Cardiac fibroblast (primary cell): ENCODE results near the gene ARHGAP26.

ENCODE experiments used
- DNase-seq, 2 donors: peaks; one replicate each; pipeline versions ENCODE4 v3.0.0 to v3.0.0-alpha.2; 2010; ENCODE audit warnings: low read depth in 2 of 2
- H3K4me3 ChIP-seq, 2 donors: replicated peaks in 1 of 2; 1 replicate in 1 of 2; 2 replicates in 1 of 2; pipeline ENCODE4 v1.5.1; 2011; ENCODE audit warnings: low read depth in 2 of 2, low read length in 2 of 2, mild to moderate bottlenecking in 2 of 2, moderate library complexity in 1 of 2
- CTCF ChIP-seq: IDR thresholded peaks from one replicate; pipeline ENCODE4 v1.5.1; 2011; ENCODE audit warnings: low read depth, mild to moderate bottlenecking, low read length, inconsistent platforms

The ARHGAP26 gene

GRCh38 chr5:142883025-142883424, 112.8 kb downstream of the ARHGAP26 start:
- TF ChIP-seq CTCF, result no peak
- no peak overlapping the region for H3K4me3 ChIP-seq
- DNase-seq, result peak; percentile 62 to 74

GRCh38 chr5:142883438-142883837, 113.3 kb downstream of the ARHGAP26 start:
- H3K4me3 ChIP-seq, result no peak overlapping the region
- no peak for TF ChIP-seq CTCF
- no peak for DNase-seq

GRCh38 chr5:142884029-142884428, 113.9 kb downstream of the ARHGAP26 start:
- DNase-seq, result no peak
- no peak for TF ChIP-seq CTCF
- H3K4me3 ChIP-seq, result no peak overlapping the region

GRCh38 chr5:142886211-142886610, 116.0 kb downstream of the ARHGAP26 start:
- H3K4me3 ChIP-seq, result no peak overlapping the region
- TF ChIP-seq CTCF, result no peak
- DNase-seq, result no peak

- TF ChIP-seq CTCF, result no peak
- DNase-seq, result no peak
- H3K4me3 ChIP-seq, result no peak overlapping the region
Measured at GRCh38 chr5:142886956-142887355, 116.8 kb downstream of the ARHGAP26 start.

- TF ChIP-seq CTCF, result peak; percentile 55
- no peak overlapping the region for H3K4me3 ChIP-seq
- peak; percentile 75 to 76 for DNase-seq
Measured at GRCh38 chr5:142888469-142889085, 118.4 kb downstream of the ARHGAP26 start.

GRCh38 chr5:142892021-142892420, 121.8 kb downstream of the ARHGAP26 start:
- no peak for DNase-seq
- no peak overlapping the region for H3K4me3 ChIP-seq
- no peak for TF ChIP-seq CTCF
